Liver (tissue), 3 donors: ENCODE data around the gene RNASE13.

Experiments
- EGR1 ChIP-seq, 2 donors: IDR thresholded peaks; 2 replicates each; pipeline ENCODE4 v1.6.1; 2016 to 2018; ENCODE audit warnings: antibody characterized with exemption in 2 of 2, low read depth in 2 of 2
- GABPA ChIP-seq, 2 donors: IDR thresholded peaks in 1 of 2; conservative IDR thresholded peaks in 1 of 2; 2 replicates each; pipeline ENCODE4 v1.6.1; 2016; ENCODE audit warnings: antibody characterized with exemption in 2 of 2, mild to moderate bottlenecking in 1 of 2, moderate library complexity in 1 of 2
- HNF4A ChIP-seq, 2 donors: conservative IDR thresholded peaks; 2 replicates each; pipeline ENCODE4 v1.6.1; 2016; ENCODE audit warnings: antibody characterized with exemption in 2 of 2, mild to moderate bottlenecking in 2 of 2
- HNF4G ChIP-seq: IDR thresholded peaks from 2 replicates; pipeline ENCODE4 v1.6.1; 2016; ENCODE audit warnings: antibody characterized with exemption
- JUND ChIP-seq, 2 donors: IDR thresholded peaks; 2 replicates each; pipeline ENCODE4 v1.6.1; 2016; ENCODE audit warnings: antibody characterized with exemption in 2 of 2
- MAX ChIP-seq: IDR thresholded peaks from 2 replicates; pipeline ENCODE4 v1.6.1; 2016; ENCODE audit warnings: antibody characterized with exemption
- SP1 ChIP-seq: IDR thresholded peaks from 2 replicates; pipeline ENCODE4 v1.6.1; 2018; ENCODE audit warnings: antibody characterized with exemption, mild to moderate bottlenecking
- YY1 ChIP-seq: IDR thresholded peaks from 2 replicates; pipeline ENCODE4 v1.6.1; 2016; ENCODE audit warnings: antibody characterized with exemption, mild to moderate bottlenecking
- ZBTB33 ChIP-seq: IDR thresholded peaks from 2 replicates; pipeline ENCODE4 v1.6.1; 2016; ENCODE audit warnings: antibody characterized with exemption
- TF ChIP-seq, protein P1 (sequence below): fragments of 150-350 bp; IDR thresholded peaks from 2 replicates; pipeline ENCODE4 v1.5.1; 2017; ENCODE audit warnings: improper control_type of control experiment, low read depth, low read length; ENCODE audit not compliant: missing input control
- TF ChIP-seq, protein P2 (sequence below): IDR thresholded peaks from 2 replicates; pipeline ENCODE4 v1.6.1; 2016; ENCODE audit warnings: antibody characterized with exemption, mild to moderate bottlenecking
- TF ChIP-seq, protein P3 (sequence below): IDR thresholded peaks from 2 replicates; pipeline ENCODE4 v1.6.1; 2016; ENCODE audit warnings: antibody characterized with exemption
- donor health status: healthy.
- donor health status: healthy.

DNA sequence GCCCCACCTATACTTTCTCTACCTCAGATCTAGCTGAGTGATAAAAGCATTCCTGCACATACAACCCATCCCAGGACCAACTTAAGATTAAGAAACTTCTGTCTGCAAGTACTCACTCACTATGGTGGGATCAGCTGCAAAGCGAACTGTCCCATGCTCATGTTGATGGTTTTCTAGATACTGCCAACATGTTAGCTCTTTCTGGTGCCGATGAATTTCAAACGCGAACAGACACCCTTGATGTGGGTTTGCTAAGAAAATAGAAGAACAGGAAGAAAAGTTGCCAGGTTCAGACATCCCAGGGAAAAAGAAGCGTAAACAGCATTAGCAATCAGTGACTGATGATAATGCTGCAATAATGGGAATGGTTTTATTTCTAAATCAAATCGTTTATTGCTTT lies 37.0 kb downstream of the RNASE13 start:
- no peak for TF ChIP-seq JUND (IDR thresholded peaks at IDR 0.05)
- TF ChIP-seq, protein P1, sequence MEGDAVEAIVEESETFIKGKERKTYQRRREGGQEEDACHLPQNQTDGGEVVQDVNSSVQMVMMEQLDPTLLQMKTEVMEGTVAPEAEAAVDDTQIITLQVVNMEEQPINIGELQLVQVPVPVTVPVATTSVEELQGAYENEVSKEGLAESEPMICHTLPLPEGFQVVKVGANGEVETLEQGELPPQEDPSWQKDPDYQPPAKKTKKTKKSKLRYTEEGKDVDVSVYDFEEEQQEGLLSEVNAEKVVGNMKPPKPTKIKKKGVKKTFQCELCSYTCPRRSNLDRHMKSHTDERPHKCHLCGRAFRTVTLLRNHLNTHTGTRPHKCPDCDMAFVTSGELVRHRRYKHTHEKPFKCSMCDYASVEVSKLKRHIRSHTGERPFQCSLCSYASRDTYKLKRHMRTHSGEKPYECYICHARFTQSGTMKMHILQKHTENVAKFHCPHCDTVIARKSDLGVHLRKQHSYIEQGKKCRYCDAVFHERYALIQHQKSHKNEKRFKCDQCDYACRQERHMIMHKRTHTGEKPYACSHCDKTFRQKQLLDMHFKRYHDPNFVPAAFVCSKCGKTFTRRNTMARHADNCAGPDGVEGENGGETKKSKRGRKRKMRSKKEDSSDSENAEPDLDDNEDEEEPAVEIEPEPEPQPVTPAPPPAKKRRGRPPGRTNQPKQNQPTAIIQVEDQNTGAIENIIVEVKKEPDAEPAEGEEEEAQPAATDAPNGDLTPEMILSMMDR, result no peak
- no peak for TF ChIP-seq SP1
- TF ChIP-seq HNF4A (conservative IDR thresholded peaks at IDR 0.05), result no peak
- TF ChIP-seq GABPA (IDR thresholded peaks at IDR 0.05 in 1 of 2, conservative IDR thresholded peaks at IDR 0.05 in 1 of 2), result no peak
- TF ChIP-seq, protein P2, sequence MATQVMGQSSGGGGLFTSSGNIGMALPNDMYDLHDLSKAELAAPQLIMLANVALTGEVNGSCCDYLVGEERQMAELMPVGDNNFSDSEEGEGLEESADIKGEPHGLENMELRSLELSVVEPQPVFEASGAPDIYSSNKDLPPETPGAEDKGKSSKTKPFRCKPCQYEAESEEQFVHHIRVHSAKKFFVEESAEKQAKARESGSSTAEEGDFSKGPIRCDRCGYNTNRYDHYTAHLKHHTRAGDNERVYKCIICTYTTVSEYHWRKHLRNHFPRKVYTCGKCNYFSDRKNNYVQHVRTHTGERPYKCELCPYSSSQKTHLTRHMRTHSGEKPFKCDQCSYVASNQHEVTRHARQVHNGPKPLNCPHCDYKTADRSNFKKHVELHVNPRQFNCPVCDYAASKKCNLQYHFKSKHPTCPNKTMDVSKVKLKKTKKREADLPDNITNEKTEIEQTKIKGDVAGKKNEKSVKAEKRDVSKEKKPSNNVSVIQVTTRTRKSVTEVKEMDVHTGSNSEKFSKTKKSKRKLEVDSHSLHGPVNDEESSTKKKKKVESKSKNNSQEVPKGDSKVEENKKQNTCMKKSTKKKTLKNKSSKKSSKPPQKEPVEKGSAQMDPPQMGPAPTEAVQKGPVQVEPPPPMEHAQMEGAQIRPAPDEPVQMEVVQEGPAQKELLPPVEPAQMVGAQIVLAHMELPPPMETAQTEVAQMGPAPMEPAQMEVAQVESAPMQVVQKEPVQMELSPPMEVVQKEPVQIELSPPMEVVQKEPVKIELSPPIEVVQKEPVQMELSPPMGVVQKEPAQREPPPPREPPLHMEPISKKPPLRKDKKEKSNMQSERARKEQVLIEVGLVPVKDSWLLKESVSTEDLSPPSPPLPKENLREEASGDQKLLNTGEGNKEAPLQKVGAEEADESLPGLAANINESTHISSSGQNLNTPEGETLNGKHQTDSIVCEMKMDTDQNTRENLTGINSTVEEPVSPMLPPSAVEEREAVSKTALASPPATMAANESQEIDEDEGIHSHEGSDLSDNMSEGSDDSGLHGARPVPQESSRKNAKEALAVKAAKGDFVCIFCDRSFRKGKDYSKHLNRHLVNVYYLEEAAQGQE, result no peak
- no peak for TF ChIP-seq HNF4G
- no peak for TF ChIP-seq YY1
- TF ChIP-seq, protein P3, sequence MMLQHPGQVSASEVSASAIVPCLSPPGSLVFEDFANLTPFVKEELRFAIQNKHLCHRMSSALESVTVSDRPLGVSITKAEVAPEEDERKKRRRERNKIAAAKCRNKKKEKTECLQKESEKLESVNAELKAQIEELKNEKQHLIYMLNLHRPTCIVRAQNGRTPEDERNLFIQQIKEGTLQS, result no peak
- TF ChIP-seq MAX, result no peak
- no peak for TF ChIP-seq EGR1 (IDR thresholded peaks at IDR 0.05; ENCODE audit: low read depth in 2 of 2)
- no peak for TF ChIP-seq ZBTB33
